AG04449 (cell line): ENCODE results near the gene PLAAT3.
A peak's percentile ranks its signal among the peaks of the same experiment; 100 is the strongest.
"Not testable (repeated sequence)": the region's sequence is repeated elsewhere in the genome, so short reads cannot be mapped to it uniquely, and the experiment has no call there.

Experiments used
- CTCF ChIA-PET: fragments of 350-600 bp; formaldehyde crosslinking; extraction: SDS; loops from one replicate; lab custom pipeline; 2021; ENCODE audit warnings: antibody characterized with exemption; lab: Yijun Ruan, JAX
- POLR2A ChIA-PET: fragments of 400-600, 350-600 bp; formaldehyde crosslinking; extraction: SDS; loops from one replicate; lab custom pipeline; 2020; ENCODE audit warnings: antibody characterized with exemption, inconsistent platforms; lab: Yijun Ruan, JAX
- DNase-seq: peaks from one replicate; pipeline ENCODE4 v3.0.0-alpha.2; 2010; ENCODE audit warnings: low read depth, low spot score
- H3K4me3 ChIP-seq: 2 replicates; pipeline ENCODE4 v1.5.1; 2011; ENCODE audit warnings: low read depth, mild to moderate bottlenecking, control low read depth, low read length
- CTCF ChIP-seq: IDR thresholded peaks from one replicate; pipeline ENCODE4 v1.5.1; 2011; ENCODE audit warnings: mild to moderate bottlenecking, moderate library complexity, low read length, control low read depth, inconsistent platforms; ENCODE audit not compliant: insufficient read depth; ENCODE audit errors: missing control alignments

PLAAT3 gene

GRCh38 chr11:63603180-63603518 lies 11.1 kb downstream of the PLAAT3 start:
- no peak for DNase-seq
- ChIA-PET CTCF (interaction anchor here (1.4 kb wide), 1 partner anchor 14 kb away, joined by 4 read pairs; no protein-coding TSS in a partner anchor), POLR2A (no interaction called here)
- no peak overlapping the region for H3K4me3 ChIP-seq
- no peak for TF ChIP-seq CTCF

GRCh38 chr11:63602290-63603179 lies 11.7 kb downstream of the PLAAT3 start:
- CTCF ChIA-PET, result interaction anchor here (1.1 kb wide), 1 partner anchor 10 kb away, joined by 4 read pairs; no protein-coding TSS in a partner anchor
- peak; percentile 50 for DNase-seq
- POLR2A ChIA-PET, result interaction anchor here (0.7 kb wide), 1 partner anchor 11 kb away, joined by 3 read pairs; the partner anchor contains the start of gene PLAAT3
- H3K4me3 ChIP-seq, result not testable (repeated sequence)

- no peak for TF ChIP-seq CTCF
- no peak overlapping the region for H3K4me3 ChIP-seq
- DNase-seq, result peak; percentile 81
- ChIA-PET CTCF (interaction anchor here (1.0 kb wide), 1 partner anchor 36 kb away, joined by 3 read pairs; no protein-coding TSS in a partner anchor), POLR2A (no interaction called here)
Measured at GRCh38 chr11:63599211-63600122, 14.8 kb downstream of the PLAAT3 start.

- ChIA-PET POLR2A (no interaction called here), CTCF (interaction anchor here (1.0 kb wide), 1 partner anchor 37 kb away, joined by 3 read pairs; no protein-coding TSS in a partner anchor)
- no peak for TF ChIP-seq CTCF
Measured at GRCh38 chr11:63598556-63598955, 15.7 kb downstream of the PLAAT3 start.

GRCh38 chr11:63595296-63595695 lies 18.9 kb downstream of the PLAAT3 start:
- no peak overlapping the region for H3K4me3 ChIP-seq
- TF ChIP-seq CTCF, result no peak
- CTCF ChIA-PET, result interaction anchor here (0.6 to 8.7 kb wide), 2 partner anchors 12 to 41 kb away, joined by 3 to 89 read pairs; no protein-coding TSS in a partner anchor
- DNase-seq, result no peak
- POLR2A ChIA-PET, result no interaction called here

More at GRCh38 chr11:63598556-63598955, 15.7 kb downstream of the PLAAT3 start:
- no peak overlapping the region for H3K4me3 ChIP-seq
- DNase-seq, result no peak

- no peak for DNase-seq
- TF ChIP-seq CTCF, result peak; percentile 82
- POLR2A ChIA-PET, result no interaction called here
- CTCF ChIA-PET, result interaction anchor here (1.0 to 8.7 kb wide), 13 partner anchors 10 to 146 kb away, joined by 3 to 89 read pairs (median 6); no protein-coding TSS in a partner anchor
- no peak overlapping the region for H3K4me3 ChIP-seq
Measured at GRCh38 chr11:63592975-63593395, 21.2 kb downstream of the PLAAT3 start.
